ENCODE results near the gene COA1.
"Not testable (repeated sequence)": the region's sequence is repeated elsewhere in the genome, so short reads cannot be mapped to it uniquely, and the experiment has no call there.

COA1 gene
- total RNA-seq = 36.8 reads per million, percentile 61 among the genes with 10 or more reads in this experiment

GRCh38 chr7:43729214-43729923 lies at the start of gene COA1:
Gene COA1, minus strand, starts transcription at chr7:43729523. Its CDS starts 80,909 bp downstream, at chr7:43648614.
- DNase-seq = peak; percentile 73

GRCh38 chr7:43778293-43779044 lies 49.1 kb upstream of the COA1 start:
- not testable (repeated sequence) for DNase-seq

GRCh38 chr7:43775255-43775654 lies 45.9 kb upstream of the COA1 start:
- not testable (repeated sequence) for DNase-seq

- not testable (repeated sequence) for DNase-seq
Measured at GRCh38 chr7:43773268-43773667, 43.9 kb upstream of the COA1 start.

DNA sequence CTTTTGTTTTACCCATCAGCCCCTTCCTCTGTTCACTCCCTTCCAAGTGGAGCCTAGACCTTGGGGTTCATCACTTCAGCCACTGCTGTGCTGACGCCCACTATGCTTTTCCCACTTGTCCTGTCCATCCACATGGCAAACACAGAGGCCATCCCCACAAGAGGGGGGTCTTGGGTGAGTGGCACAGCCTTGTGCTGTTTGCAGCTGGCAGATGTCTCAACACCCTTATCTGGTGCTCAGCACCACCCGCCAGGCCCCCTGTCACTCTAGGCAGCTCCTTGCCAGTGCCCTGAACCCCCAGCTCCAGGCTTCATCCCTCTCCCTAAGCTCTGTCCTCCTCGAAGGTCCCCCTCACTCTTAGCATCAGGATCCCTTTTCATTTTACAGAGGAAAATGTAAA lies 42.2 kb upstream of the COA1 start:
- DNase-seq = no peak

- DNase-seq = no peak
Measured at GRCh38 chr7:43771128-43771527, 41.8 kb upstream of the COA1 start.

DNA sequence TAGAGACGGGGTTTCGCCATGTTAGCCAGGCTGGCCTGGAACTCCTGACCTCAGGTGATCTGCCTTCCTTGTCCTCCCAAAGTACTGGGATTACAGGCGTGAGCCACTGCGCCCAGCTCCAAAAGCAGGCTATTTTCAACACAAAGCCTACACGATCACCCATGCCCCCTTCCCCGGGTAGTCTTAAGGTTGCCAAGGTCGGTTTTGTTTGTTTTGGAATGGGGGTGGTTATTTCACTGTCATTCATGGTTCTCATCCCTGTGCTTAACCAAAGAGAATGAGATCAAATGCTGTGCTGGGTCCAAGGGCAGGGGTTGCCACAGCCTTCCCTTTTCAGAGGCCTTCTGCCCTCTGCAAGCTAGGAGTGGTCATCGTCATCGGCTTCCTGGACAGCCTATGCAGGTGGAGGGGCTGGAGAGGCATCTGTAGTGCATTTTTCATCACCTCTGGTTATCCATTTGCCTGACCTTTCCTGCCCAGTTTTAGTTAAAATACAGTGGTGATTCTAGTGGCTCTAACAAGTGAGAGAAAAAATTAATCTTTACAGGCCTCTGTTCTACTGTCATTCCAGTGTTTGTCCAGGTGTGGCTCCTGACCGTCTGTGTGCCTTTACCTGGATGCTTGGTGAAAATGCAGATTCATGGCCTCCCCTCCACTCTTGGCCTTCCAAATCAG lies 40.6 kb upstream of the COA1 start:
- no peak for DNase-seq

- DNase-seq = no peak
Measured at GRCh38 chr7:43769281-43769680, 40.0 kb upstream of the COA1 start.

GRCh38 chr7:43768887-43769272 lies 39.6 kb upstream of the COA1 start:
- no peak for DNase-seq

DNA sequence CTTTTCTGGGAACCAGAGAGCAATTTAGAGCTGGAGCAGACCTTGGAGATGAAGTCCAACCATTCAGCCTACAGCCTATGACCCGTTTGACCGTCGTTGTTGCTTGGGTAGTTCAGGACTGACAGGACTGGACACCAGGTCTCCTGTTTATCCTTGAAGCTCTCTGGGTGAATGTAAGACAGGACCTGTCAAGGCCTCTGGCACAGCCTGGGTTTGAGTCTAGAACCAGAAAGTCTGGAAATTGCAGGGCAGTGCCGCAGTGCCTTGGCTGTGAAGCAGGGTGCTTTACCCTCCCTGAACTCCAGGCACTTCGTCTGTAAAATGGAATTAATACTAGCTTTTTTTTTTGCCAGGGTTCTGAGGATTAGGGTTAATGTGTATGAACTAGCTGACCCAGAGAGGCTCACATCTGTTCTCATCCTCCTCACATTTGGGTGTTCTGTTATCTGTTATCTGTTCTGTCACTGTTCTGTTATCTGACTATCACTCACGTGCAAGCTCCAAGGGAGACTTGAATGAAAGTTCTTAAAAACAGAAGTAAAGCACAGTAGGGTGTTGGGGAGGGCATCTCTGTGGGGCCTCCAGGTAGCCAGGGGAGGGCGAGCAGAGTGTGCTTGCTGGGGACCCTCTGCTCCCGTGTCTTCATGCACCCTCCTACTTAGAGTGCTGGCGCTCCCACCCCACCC lies 39.0 kb upstream of the COA1 start:
- no peak for DNase-seq

GRCh38 chr7:43767311-43767710 lies 38.0 kb upstream of the COA1 start:
- no peak for DNase-seq

DNA sequence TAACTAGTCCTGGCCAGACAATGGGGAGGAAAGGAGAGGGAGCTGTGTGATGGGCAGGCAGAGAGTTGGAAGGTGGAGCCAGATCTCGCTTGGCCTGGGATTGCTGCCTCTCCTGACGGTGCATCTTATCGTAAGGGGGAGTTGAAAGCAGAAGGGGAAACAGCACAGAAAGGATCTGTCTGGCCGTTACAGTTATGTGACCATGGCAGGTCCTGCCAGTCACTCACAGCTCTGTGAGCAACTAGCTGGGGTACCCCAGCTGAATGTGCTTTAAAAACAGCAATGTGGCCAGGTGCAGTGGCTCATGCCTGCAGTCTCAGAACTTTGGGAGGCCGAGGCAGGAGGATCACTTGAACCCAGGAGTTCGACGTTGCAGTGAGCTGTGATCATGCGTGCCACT lies 37.2 kb upstream of the COA1 start:
- no peak for DNase-seq

GRCh38 chr7:43764807-43765491 lies 35.6 kb upstream of the COA1 start:
- no peak for DNase-seq

- no peak for DNase-seq
Measured at GRCh38 chr7:43764039-43764761, 34.9 kb upstream of the COA1 start.

DNA sequence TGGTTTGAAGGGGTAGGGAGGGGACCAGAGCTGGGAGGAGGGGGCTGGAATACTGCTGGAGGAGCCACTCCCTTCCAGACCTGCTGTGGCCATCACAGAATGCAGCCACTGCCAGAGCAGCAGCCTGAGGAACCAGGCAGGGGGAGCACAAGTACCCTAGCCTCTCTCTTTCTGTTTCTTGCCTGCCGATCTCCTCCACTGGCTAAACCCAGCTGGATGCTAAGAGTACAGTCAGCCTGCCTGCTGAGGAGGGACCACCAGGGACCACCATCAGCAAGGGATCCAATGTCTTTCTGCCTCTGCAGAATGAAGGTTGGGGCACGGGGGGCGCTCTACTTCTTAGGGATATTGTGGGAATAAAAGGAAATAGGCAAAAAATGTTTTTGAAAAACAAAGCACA lies 33.9 kb upstream of the COA1 start:
- no peak for DNase-seq

DNA sequence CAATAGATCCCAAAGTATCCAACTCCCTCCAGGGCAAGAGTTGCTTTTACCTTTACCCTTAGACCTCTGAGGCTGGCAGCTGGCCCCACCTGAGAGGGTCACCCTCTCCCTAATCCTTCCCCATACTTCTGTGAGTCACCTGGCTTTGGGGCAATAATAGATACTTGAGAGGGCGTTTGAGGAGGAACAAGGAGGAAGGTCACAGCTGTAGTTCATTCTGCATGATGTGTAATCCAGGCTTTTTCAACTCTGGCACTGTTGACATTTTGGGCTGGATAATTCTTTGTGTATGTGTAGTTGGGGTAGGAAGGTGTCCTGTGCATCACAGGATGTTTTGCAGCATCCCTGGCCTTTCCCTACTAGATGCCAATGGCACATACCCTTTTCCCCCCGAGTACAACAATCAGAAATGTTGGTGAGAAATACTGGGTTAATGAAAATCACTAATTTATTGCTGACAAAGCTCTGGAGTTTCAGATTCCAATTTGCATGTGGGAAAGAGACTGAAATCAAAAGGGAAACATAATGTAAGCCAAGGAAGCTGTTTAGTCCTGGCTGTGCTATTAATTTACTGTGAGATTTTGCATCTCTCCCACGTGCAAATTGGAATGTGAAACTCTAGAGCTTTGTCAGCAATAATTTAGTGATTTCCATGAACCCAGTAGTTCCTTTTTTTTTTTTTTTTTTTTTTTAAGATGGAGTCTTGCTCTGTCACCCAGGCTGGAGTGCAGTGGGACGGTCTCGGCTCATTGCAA lies 32.8 kb upstream of the COA1 start:
- no peak for DNase-seq

DNA sequence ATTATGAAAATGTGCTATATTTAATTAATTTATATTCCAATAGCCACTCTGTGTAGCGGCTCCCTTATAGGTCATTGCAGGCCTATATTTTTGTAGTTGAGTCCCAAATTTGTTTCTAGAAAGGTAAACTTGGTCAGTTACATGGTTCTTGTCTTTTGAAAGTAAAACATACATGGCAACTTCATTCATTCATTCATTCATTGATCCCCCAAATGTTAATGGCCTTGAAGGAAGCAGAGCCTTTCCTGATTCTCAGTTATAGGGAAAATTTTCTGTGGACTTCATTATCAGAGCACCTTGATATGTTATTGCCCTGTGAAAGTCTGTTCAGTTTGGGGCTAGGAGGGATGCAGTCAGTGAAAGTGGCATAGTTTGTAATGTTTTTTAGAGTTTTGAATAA lies 32.1 kb upstream of the COA1 start:
- no peak for DNase-seq

- DNase-seq = no peak
Measured at GRCh38 chr7:43760861-43761260, 31.5 kb upstream of the COA1 start.

- DNase-seq = peak; percentile 28
Measured at GRCh38 chr7:43758822-43759683, 29.7 kb upstream of the COA1 start.

Measured in effector CD4-positive, alpha-beta T cell (primary cell).